GM18502 (cell line): ENCODE results near the gene SLX9.
"Not testable (repeated sequence)": the region's sequence is repeated elsewhere in the genome, so short reads cannot be mapped to it uniquely, and the experiment has no call there.

Experiments used
- ATAC-seq: cut with Tn5 transposase; IDR thresholded peaks from one replicate; pipeline ENCODE4 v1.9.1; 2021; ENCODE audit warnings: mild to moderate bottlenecking; ENCODE audit not compliant: unreplicated experiment, poor library complexity

Gene SLX9

DNA sequence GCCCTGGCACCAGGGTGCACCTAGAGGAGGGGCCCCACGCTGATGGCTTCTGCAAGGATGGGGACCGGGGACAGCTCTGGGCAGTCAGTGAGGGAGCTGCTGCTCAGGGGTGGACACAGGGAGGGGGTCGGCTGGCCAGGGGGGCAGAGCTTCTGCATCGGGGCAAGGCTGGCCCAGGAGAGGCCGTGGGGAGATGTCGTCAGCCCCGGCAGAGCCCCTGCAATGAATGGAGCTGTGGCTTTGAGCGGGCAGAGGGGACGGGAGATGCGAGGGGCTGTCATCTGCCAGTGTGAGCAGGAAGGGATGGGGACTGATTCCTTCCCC lies 31.8 kb downstream of the SLX9 start:
- no peak for ATAC-seq

DNA sequence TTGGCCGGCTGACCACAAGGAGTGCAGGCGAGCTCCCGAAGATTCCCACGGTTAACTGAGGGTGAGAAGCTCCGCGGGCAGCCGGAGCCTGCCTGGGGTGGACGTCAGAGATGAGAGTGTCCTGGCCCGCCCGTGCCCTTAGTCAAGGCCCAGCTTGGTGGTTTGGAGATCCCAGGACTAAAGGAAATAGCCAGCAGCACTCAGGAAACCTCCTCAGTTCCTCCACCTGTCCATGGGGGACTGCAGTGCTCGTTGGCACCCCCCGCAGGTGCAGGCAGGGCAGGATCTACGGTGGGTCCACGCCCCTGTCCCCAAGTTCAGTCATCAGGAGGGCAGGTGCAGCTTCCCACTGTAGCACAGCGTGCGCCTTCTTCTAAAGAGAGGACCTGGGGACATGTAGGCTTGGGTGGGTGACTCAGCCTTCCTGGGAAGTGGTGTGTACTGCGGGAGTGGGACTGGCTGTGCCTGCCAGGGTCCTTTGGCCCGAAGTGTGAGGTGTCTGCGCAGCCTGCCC lies 32.5 kb downstream of the SLX9 start:
- no peak for ATAC-seq

DNA sequence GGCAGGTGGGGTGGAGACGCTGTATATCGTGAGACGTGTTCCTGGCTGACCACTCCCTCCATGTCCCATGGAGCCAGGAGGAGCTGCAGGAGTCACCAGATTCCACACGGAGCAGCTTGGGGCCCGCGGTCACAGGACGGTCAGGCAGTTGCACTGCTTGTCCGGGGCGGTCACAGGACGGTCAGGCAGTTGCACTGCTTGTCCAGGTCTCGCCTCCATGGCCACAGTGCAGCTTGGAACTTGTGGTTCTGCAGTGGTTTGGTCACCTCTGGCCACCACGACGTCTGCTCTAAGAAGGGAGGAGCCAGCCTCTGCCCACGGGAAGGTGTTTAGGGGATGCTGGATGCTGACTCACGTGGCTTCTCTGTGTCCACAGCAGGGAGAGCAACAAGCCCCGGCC lies 33.0 kb downstream of the SLX9 start:
- ATAC-seq, result no peak

DNA sequence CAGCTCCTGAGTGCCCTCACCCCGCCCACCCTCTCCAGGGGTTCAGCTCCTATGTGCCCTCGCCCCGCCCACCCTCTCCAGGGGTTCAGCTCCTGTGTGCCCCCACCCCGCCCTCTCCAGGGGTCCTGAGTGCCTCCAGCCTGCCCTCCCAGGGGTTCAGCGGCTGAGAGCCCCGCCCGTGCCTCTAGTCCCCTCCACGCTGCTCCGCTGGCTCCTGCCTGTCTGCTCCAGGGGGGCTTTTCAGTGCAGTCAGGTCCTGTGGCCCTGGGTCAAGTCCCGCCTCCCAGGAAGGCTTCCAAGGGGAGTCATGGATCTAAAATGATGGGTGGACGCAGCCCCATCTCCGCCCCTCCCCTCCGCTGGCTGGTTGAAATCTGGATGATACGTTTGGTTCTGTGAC lies 33.8 kb downstream of the SLX9 start:
- no peak for ATAC-seq

- no peak for ATAC-seq
Observed at GRCh38 chr21:44974676-44975075, 34.8 kb downstream of the SLX9 start.

GRCh38 chr21:44975720-44976555 lies 36.1 kb downstream of the SLX9 start:
- ATAC-seq, result no peak

GRCh38 chr21:44976556-44977393 lies 36.9 kb downstream of the SLX9 start:
- ATAC-seq, result not testable (repeated sequence)

- no peak for ATAC-seq
Observed at GRCh38 chr21:44977616-44978340, 37.9 kb downstream of the SLX9 start.

GRCh38 chr21:44979687-44980561 lies 40.1 kb downstream of the SLX9 start:
- ATAC-seq, result no peak

DNA sequence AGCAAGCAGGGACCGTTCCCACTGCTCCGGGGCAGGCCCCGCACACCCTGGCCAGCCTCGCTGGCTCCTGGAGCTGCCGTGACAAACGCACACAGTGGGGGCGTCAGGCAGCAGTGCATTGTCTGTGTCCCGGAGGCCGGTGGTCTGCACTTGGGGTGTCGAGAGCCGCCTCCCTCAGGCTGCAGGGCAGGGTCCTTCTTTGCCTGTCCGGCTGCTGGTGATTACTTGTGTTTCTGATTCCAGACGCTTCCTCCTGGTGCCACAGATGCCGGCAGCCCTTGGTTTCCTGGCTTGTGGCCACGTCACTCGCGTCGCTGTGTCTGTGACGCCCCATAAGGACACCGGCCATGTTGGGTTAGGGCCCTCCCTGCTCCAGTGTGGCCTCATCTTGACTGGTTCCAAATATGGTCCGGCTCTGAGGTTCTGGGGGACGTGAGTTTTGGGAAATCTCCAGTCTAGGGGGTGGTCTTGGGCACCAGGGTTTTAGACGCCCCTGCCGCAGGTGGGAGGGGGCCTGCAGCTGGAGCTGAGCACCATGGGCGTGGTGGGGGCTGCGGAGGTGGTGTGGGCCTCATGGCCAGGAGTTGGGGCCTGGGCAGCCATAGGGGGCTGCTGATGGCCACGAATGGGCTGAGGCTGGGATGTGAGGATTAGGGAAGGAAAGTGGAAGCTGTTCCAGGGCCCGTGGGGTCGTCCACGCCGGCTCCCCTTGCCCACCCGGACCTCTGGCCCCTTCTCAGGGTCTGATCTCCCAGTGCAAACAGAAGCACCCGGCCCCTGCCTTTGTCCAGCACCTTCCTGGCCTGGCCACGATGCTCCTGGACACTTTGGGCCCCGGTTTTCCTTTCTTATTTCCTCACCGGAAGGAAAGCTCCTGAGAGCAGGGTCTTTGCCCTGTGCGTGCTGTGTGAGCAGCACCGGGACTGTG lies 41.0 kb downstream of the SLX9 start:
- no peak for ATAC-seq

DNA sequence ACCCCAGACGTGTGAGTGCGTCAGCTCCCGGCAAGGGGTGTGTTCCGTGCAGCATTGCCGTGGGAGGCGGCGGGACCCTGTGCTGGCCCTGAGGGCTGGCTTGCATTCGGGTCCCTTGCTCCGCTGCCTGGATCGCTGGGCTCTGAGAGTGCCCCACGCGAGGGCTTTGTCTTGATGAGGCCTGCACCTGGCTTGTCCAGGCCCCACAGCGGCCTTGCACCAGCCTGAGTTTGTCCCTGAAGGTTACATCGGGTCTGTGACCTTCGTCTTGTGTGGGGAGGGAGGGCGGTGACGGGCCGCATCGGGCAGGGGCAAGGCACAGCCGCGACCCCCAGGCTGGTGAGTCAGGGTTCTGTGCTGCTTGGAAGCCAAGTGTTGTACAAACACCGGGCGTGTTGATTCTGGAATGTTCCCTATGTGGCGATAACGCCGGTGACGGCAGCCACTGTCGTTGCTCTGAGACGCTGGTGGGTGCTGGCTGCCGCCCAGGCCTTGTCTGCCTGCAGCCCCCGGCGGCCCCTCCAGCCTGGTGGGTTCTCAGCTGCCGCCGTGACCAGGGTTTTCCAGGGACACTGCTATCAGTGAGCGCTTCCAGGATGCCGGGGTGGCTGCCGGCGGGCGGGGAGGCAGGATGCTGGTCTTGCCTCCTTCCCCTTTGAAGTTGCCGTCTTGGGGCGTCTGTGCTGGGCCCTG lies 42.9 kb downstream of the SLX9 start:
- no peak for ATAC-seq

- ATAC-seq, result no peak
Observed at GRCh38 chr21:44983421-44984206, 43.8 kb downstream of the SLX9 start.

DNA sequence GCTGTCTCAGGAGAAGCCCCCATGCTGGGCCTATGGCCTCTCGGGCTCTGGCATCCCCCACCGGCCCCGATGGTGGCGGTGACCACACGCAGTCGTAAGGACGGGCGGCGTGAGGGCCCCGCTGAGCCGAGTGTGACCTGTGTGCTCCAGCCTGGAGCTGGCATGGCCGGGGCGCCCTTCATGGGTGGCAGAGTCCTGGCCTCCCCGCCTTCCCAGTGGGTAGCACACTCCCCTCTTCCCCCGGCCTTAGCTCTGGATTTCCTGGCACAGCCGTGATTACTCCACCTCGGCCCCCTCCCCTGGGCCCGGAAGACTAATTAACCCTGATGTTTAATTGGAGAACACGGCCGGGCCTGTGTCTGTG lies 44.6 kb downstream of the SLX9 start:
- no peak for ATAC-seq

- ATAC-seq, result no peak
Observed at GRCh38 chr21:44984792-44985440, 45.1 kb downstream of the SLX9 start.

GRCh38 chr21:44985441-44986401 lies 45.9 kb downstream of the SLX9 start:
- no peak for ATAC-seq
